Small intestine (tissue), 7 donors: ENCODE results near the gene PMM1. TPM values are rescaled to one million over a fixed set of nuclear protein-coding genes. Genes with fewer than 3 reads are reported as not detected.

Experiments used
- DNase-seq, 2 donors: peaks; one replicate each; pipeline versions ENCODE4 v3.0.0 to v3.0.0-alpha.2; 2013
- FAIRE-seq: peaks from 2 replicates; lab custom pipeline; 2012; peaks lifted over from hg19 to GRCh38; lab: Jason Lieb, UNC
- H3K27ac ChIP-seq, 3 donors: one replicate each; pipeline ENCODE4 v1.5.1; 2013; ENCODE audit warnings: low read length in 2 of 3, mild to moderate bottlenecking in 2 of 3, control low read depth in 1 of 3, inconsistent platforms in 1 of 3, low read depth in 1 of 3, moderate library complexity in 1 of 3
- H3K27me3 ChIP-seq, 3 donors: one replicate each; pipeline ENCODE4 v1.6.1; 2013; ENCODE audit warnings: low read length in 3 of 3, inconsistent platforms in 1 of 3; ENCODE audit not compliant: control insufficient read depth in 3 of 3, insufficient read depth in 3 of 3
- H3K36me3 ChIP-seq, 3 donors: one replicate each; pipeline ENCODE4 v1.6.1; 2013; ENCODE audit warnings: low read length in 3 of 3, inconsistent platforms in 1 of 3, low read depth in 1 of 3, mild to moderate bottlenecking in 1 of 3, moderate library complexity in 1 of 3; ENCODE audit not compliant: control insufficient read depth in 3 of 3, insufficient read depth in 2 of 3
- H3K4me1 ChIP-seq, 3 donors: one replicate each; pipeline ENCODE4 v1.6.1; 2013; ENCODE audit warnings: low read length in 2 of 3, inconsistent platforms in 1 of 3, low read depth in 1 of 3, mild to moderate bottlenecking in 1 of 3, moderate library complexity in 1 of 3; ENCODE audit not compliant: control insufficient read depth in 3 of 3, insufficient read depth in 2 of 3
- H3K4me3 ChIP-seq, 3 donors: one replicate each; pipeline ENCODE4 v1.5.1; 2013; ENCODE audit warnings: low read length in 3 of 3, control low read depth in 1 of 3, inconsistent platforms in 1 of 3, low read depth in 1 of 3, mild to moderate bottlenecking in 1 of 3, moderate library complexity in 1 of 3
- H3K9me3 ChIP-seq, 2 donors: one replicate each; pipeline ENCODE4 v1.6.1; 2013; ENCODE audit warnings: low read depth in 1 of 2, low read length in 1 of 2; ENCODE audit not compliant: control insufficient read depth in 2 of 2, insufficient read depth in 1 of 2
- WGBS, 3 donors: extraction: QIAGEN DNeasy Blood & Tissue Kit; methylation state at CpG; one replicate each; pipeline ENCODE4 v1.1.7; 2013; 5-methylcytosine and 5-hydroxymethylcytosine counted together
- polyA plus RNA-seq, 4 donors: library from polyadenylated mRNA; stranded (reverse) in 3 of 4; unstranded in 1 of 4; fragments of 200-250 nt in 3 of 4; fragments of 120-200 nt in 1 of 4; gene quantifications; one replicate each; pipeline versions ENCODE4 v1.2.1 to v1.2.3, GENCODE V29; 2013
- donor health status: healthy with polysubstance abuse.
- donor health status: control.
- donor health status: control.
- donor health status: Bipolar disorder and iron deficiency.
- donor health status: healthy.

PMM1 gene
- polyA plus RNA-seq, 4 donors: 45.5 to 125 (median 90.4) TPM

GRCh38 chr22:41608386-41608785 is 18.7 kb upstream of the PMM1 start:
- H3K27me3 ChIP-seq: no peaks in the 10 kb centered on the region
- FAIRE-seq (no peak), DNase-seq (no peak)
- H3K4me1 ChIP-seq: no peaks in the 10 kb centered on the region
- H3K27ac ChIP-seq: no peak overlapping the region
- no peak overlapping the region for H3K4me3 ChIP-seq
- peaks cover 10 to 37% (median 20%) of the 10 kb centered on the region in 3 donors for H3K36me3 ChIP-seq
- H3K9me3 ChIP-seq: no peaks in the 10 kb centered on the region
- WGBS, 3 donors: 93 to 100% (median 98%) methylated on average over 3 of the region's 3 CpGs

- WGBS, 3 donors: 57 to 91% (median 78%) methylated on average over 4 of the region's 4 CpGs
- H3K36me3 ChIP-seq: peaks cover 11 to 69% (median 32%) of the 10 kb centered on the region in 3 donors
- H3K9me3 ChIP-seq: no peaks in the 10 kb centered on the region
- H3K27ac ChIP-seq: no peak overlapping the region
- no peaks in the 10 kb centered on the region for H3K4me1 ChIP-seq
- no peak overlapping the region for H3K4me3 ChIP-seq
- FAIRE-seq (no peak), DNase-seq (peak in 1 of 2 donors; percentile 50)
- H3K27me3 ChIP-seq: no peaks in the 10 kb centered on the region
Measured at GRCh38 chr22:41603873-41604332, 14.3 kb upstream of the PMM1 start.

GRCh38 chr22:41600976-41601375 is 11.3 kb upstream of the PMM1 start:
- 93 to 95% (median 95%) methylated on average over 8 of the region's 8 CpGs for WGBS, 3 donors
- no peaks in the 10 kb centered on the region for H3K9me3 ChIP-seq
- H3K4me1 ChIP-seq: peaks cover 0 to 2% (median 0%) of the 10 kb centered on the region in 3 donors
- H3K4me3 ChIP-seq: no peak overlapping the region
- FAIRE-seq (no peak), DNase-seq (no peak)
- no peak overlapping the region for H3K27ac ChIP-seq
- H3K36me3 ChIP-seq: peaks cover 3 to 65% (median 19%) of the 10 kb centered on the region in 3 donors
- no peaks in the 10 kb centered on the region for H3K27me3 ChIP-seq

GRCh38 chr22:41598891-41599635 is 9.4 kb upstream of the PMM1 start:
- H3K36me3 ChIP-seq: peaks cover 3 to 50% (median 13%) of the 10 kb centered on the region in 3 donors
- FAIRE-seq (no peak), DNase-seq (no peak)
- no peak overlapping the region for H3K4me3 ChIP-seq
- peaks cover 0 to 2% (median 0%) of the 10 kb centered on the region in 3 donors for H3K4me1 ChIP-seq
- 87 to 91% (median 88%) methylated on average over 8 of the region's 8 CpGs for WGBS, 3 donors
- H3K9me3 ChIP-seq: no peaks in the 10 kb centered on the region
- H3K27ac ChIP-seq: no peak overlapping the region
- H3K27me3 ChIP-seq: no peaks in the 10 kb centered on the region

GRCh38 chr22:41598081-41598480 is 8.4 kb upstream of the PMM1 start:
- peaks cover 0 to 2% (median 0%) of the 10 kb centered on the region in 3 donors for H3K4me1 ChIP-seq
- DNase-seq: no peak
- FAIRE-seq: no peak
- peaks cover 2 to 45% (median 13%) of the 10 kb centered on the region in 3 donors for H3K36me3 ChIP-seq
- H3K4me3 ChIP-seq: no peak overlapping the region
- no peak overlapping the region for H3K27ac ChIP-seq
- no peaks in the 10 kb centered on the region for H3K9me3 ChIP-seq
- no peaks in the 10 kb centered on the region for H3K27me3 ChIP-seq
- 89 to 94% (median 90%) methylated on average over 5 of the region's 5 CpGs for WGBS, 3 donors

DNA sequence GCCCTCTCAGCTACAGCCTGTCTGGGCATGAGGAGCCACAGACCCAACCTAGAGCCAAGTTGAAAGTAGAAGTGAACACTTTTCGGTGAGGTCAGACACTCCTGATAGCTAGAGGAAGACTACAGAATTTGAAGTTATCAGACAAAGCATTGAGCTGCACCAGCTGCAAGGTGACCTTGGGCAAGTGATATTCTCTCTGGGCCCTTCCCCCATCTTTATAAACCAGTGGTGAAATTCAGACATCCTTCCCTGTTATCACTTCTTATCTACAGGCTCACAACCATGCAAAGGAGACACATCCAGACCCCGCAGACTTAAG is 8.0 kb upstream of the PMM1 start:
- 62 to 81% (median 80%) methylated on average over 2 of the region's 2 CpGs for WGBS, 3 donors
- FAIRE-seq: no peak
- no peaks in the 10 kb centered on the region for H3K9me3 ChIP-seq

GRCh38 chr22:41596776-41597634 is 7.4 kb upstream of the PMM1 start:
- DNase-seq (peak; percentile 62 to 69), FAIRE-seq (no peak)
- Histone ChIP-seq H3K9me3 (no peaks in the 10 kb centered on the region), H3K36me3 (peaks cover 0 to 34% (median 4%) of the 10 kb centered on the region in 3 donors), H3K4me3 (no peak overlapping the region), H3K4me1 (peaks cover 0 to 2% (median 0%) of the 10 kb centered on the region in 3 donors), H3K27ac (no peak overlapping the region), H3K27me3 (no peaks in the 10 kb centered on the region)
- 33 to 52% (median 34%) methylated on average over 13 of the region's 13 CpGs for WGBS, 3 donors

More for the DNA sequence above, 8.0 kb upstream of the PMM1 start:
- no peak for DNase-seq
- no peaks in the 10 kb centered on the region for H3K27me3 ChIP-seq
- peaks cover 0 to 40% (median 9%) of the 10 kb centered on the region in 3 donors for H3K36me3 ChIP-seq
- H3K4me3 ChIP-seq: no peak overlapping the region
- peaks cover 0 to 2% (median 0%) of the 10 kb centered on the region in 3 donors for H3K4me1 ChIP-seq
- H3K27ac ChIP-seq: no peak overlapping the region

GRCh38 chr22:41595703-41596102 is 6.1 kb upstream of the PMM1 start:
- Histone ChIP-seq H3K27me3 (no peaks in the 10 kb centered on the region), H3K4me1 (peaks cover 0 to 2% (median 0%) of the 10 kb centered on the region in 3 donors), H3K9me3 (no peaks in the 10 kb centered on the region), H3K36me3 (peaks cover 0 to 24% (median 0%) of the 10 kb centered on the region in 3 donors), H3K4me3 (no peak overlapping the region), H3K27ac (no peak overlapping the region)
- DNase-seq (no peak), FAIRE-seq (no peak)
- 87 to 92% (median 89%) methylated on average over 5 of the region's 5 CpGs for WGBS, 3 donors
